K562 (cell line): Measurements from ENCODE around the gene MAP3K20. TPM values are rescaled to one million over a fixed set of nuclear protein-coding genes. Genes with fewer than 3 reads are reported as not detected.

Experiments
- ATAC-seq: fragments of 200-7000 bp; cut with Tn5 transposase; 3 replicates; pipeline ENCODE4 v1.9.1; 2020; ENCODE audit warnings: moderate library complexity
- BruUV-seq: library from RNA; stranded (reverse); fragments of 400-500 nt; replicated peaks from 2 replicates; lab custom pipeline; 2021; lab: Mats Ljungman, UMichigan
- CTCF ChIA-PET: fragments of 300-600 bp; formaldehyde crosslinking; extraction: SDS; loops from one replicate; lab custom pipeline; 2021; ENCODE audit warnings: low intra/inter-chr PET ratio; lab: Yijun Ruan, JAX
- POLR2A ChIA-PET: fragments of 300-600, 350-650 bp; sonication (Branson Sonifier 250); formaldehyde crosslinking; extraction: SDS; loops from one replicate; lab custom pipeline; 2021; ENCODE audit warnings: antibody characterized with exemption, inconsistent platforms; lab: Yijun Ruan, JAX
- DNase-seq, 4 experiments: peaks; one replicate each; pipeline versions ENCODE4 v3.0.0 to v3.0.0-alpha.2; 2011 to 2018; ENCODE audit warnings: low spot score in 3 of 4, mixed read lengths in 3 of 4; ENCODE audit errors: extremely low read depth in 1 of 4
- FAIRE-seq: peaks from 2 replicates; lab custom pipeline; 2011; peaks lifted over from hg19 to GRCh38; lab: Jason Lieb, UNC
- H2AFZ ChIP-seq: 2 replicates; pipeline ENCODE4 v1.6.0; 2011; ENCODE audit warnings: low read depth, low read length, control low read depth, inconsistent platforms
- H3K27ac ChIP-seq: fragments of 200-600 bp; 3 replicates; pipeline ENCODE4 v1.8.0; 2011; ENCODE audit warnings: low read depth, mild to moderate bottlenecking, control low read depth, inconsistent platforms, low read length, moderate library complexity, mixed read lengths; ENCODE audit errors: extremely low read depth
- H3K27me3 ChIP-seq, 2 experiments: fragments of 300-600 bp in 1 of 2; 2 replicates in 1 of 2; 3 replicates in 1 of 2; pipeline versions ENCODE4 v1.6.0 to v1.8.0; 2011; ENCODE audit warnings: inconsistent platforms in 2 of 2, low read length in 2 of 2, mild to moderate bottlenecking in 1 of 2, mixed read lengths in 1 of 2, moderate library complexity in 1 of 2; ENCODE audit not compliant: control insufficient read depth in 2 of 2, insufficient read depth in 2 of 2
- H3K36me3 ChIP-seq: fragments of 300-600 bp; 3 replicates; pipeline ENCODE4 v1.8.0; 2011; ENCODE audit warnings: mild to moderate bottlenecking, low read length, inconsistent platforms; ENCODE audit not compliant: control insufficient read depth, insufficient read depth
- H3K4me1 ChIP-seq, 2 experiments: fragments of 200-600 bp in 1 of 2; replicated peaks in 1 of 2; 2 replicates in 1 of 2; 3 replicates in 1 of 2; pipeline versions ENCODE4 v1.5.1 to v1.8.0; 2011; ENCODE audit warnings: inconsistent platforms in 2 of 2, low read length in 2 of 2, mild to moderate bottlenecking in 1 of 2, mixed read lengths in 1 of 2, moderate library complexity in 1 of 2; ENCODE audit not compliant: control insufficient read depth in 2 of 2, insufficient read depth in 2 of 2
- H3K4me2 ChIP-seq: 2 replicates; pipeline ENCODE4 v1.6.1; 2011; ENCODE audit warnings: low read length, control low read depth, inconsistent platforms, mixed read lengths; ENCODE audit not compliant: insufficient read depth
- H3K4me3 ChIP-seq: fragments of 200-600 bp; sonication (generic), shearing (Covaris generic); 2 replicates; pipeline ENCODE4 v1.5.1; 2016; ENCODE audit warnings: control low read depth, inconsistent platforms
- H3K79me2 ChIP-seq: fragments of 200-600 bp; 3 replicates; pipeline ENCODE4 v1.8.0; 2011; ENCODE audit warnings: low read length, inconsistent platforms; ENCODE audit not compliant: control insufficient read depth, insufficient read depth
- H3K9ac ChIP-seq, 2 experiments: 2 replicates each; pipeline versions ENCODE4 v1.6.0 to v1.6.1; 2011; ENCODE audit warnings: low read depth in 2 of 2, low read length in 2 of 2, control low read depth in 1 of 2, inconsistent platforms in 1 of 2, mild to moderate bottlenecking in 1 of 2, mixed read lengths in 1 of 2; ENCODE audit not compliant: insufficient read depth in 1 of 2
- H3K9me1 ChIP-seq: one replicate; pipeline ENCODE4 v1.6.0; 2011; ENCODE audit warnings: inconsistent platforms, mild to moderate bottlenecking, low read length, moderate library complexity; ENCODE audit not compliant: control insufficient read depth, insufficient read depth
- H3K9me3 ChIP-seq: replicated peaks from 2 replicates; pipeline ENCODE4 v1.5.1; 2011; ENCODE audit warnings: low read depth, low read length, inconsistent platforms; ENCODE audit not compliant: control insufficient read depth, insufficient read depth
- H4K20me1 ChIP-seq: replicated peaks from 2 replicates; pipeline ENCODE4 v1.6.1; 2011; ENCODE audit warnings: low read length, inconsistent platforms, mixed read lengths; ENCODE audit not compliant: control insufficient read depth, insufficient read depth
- ARHGAP35 ChIP-seq: fragments of 450-650 bp; IDR thresholded peaks from 2 replicates; pipeline ENCODE4 v1.6.1; 2018; ENCODE audit not compliant: partially characterized antibody
- FOXA3 ChIP-seq, 2 experiments: fragments of 450-650 bp in 1 of 2; sonication (generic) in 1 of 2; formaldehyde crosslinking; IDR thresholded peaks in 1 of 2; conservative IDR thresholded peaks in 1 of 2; 2 replicates each; pipeline versions ENCODE4 v1.4.0 to v1.8.0; 2020 to 2022; ENCODE audit warnings: mild to moderate bottlenecking in 2 of 2, missing genetic modification reagents in 1 of 2
- HMGN3 ChIP-seq: IDR thresholded peaks from 2 replicates; pipeline ENCODE4 v1.6.1; 2011; ENCODE audit warnings: borderline replicate concordance, low read depth, mild to moderate bottlenecking, mixed read lengths, low read length; ENCODE audit not compliant: insufficient read length; ENCODE audit errors: extremely low read depth
- ZC3H11A ChIP-seq: IDR thresholded peaks from 2 replicates; pipeline ENCODE4 v1.6.1; 2012; ENCODE audit warnings: low read depth, low read length, improper control_type of control experiment
- WGBS: fragments of 100-300 bp; shearing (Covaris generic); methylation state at CpG from one replicate; pipeline ENCODE4 v1.1.6; 2016; ENCODE audit warnings: low coverage, mixed read lengths; ENCODE audit not compliant: insufficient coverage; ENCODE audit errors: missing lambda C conversion rate; 5-methylcytosine and 5-hydroxymethylcytosine counted together
- in situ Hi-C: fragments of 300-500 bp; cut with MboI; formaldehyde crosslinking; loops from 4 replicates; pipeline ENCODE4 v1.15.0; 2018; ENCODE audit warnings: inconsistent platforms, mixed read lengths
- intact Hi-C: fragments of 100-400 bp; cut with micrococcal nuclease; formaldehyde crosslinking; loops from 2 replicates; pipeline ENCODE4 v1.14.2; 2022
- polyA plus RNA-seq, 8 experiments: library from polyadenylated mRNA; depleted of rRNA in 4 of 8; stranded (reverse) in 5 of 8; unstranded in 3 of 8; fragments of >200 nt; fragmentation: Nextera tagmentation in 2 of 8; fragmentation: Illumina TruSeq in 1 of 8; extraction: Ambion mirVana in 2 of 8; extraction: Trizol in 1 of 8; gene quantifications; 2 replicates each; pipeline versions ENCODE4 v1.2.1 to v1.2.3, GENCODE V29; 2011 to 2014; ENCODE audit warnings: inconsistent platforms in 1 of 8, missing spikeins in 1 of 8
- total RNA-seq, 7 experiments: library from RNA; depleted of rRNA in 6 of 7; stranded (reverse); fragments of >200 nt in 6 of 7; fragmentation: Illumina TruSeq in 2 of 7; extraction: Trizol in 2 of 7; gene quantifications; 2 replicates each; pipeline versions ENCODE4 v1.2.1 to v1.2.3, GENCODE V29; 2011 to 2021; ENCODE audit warnings: low replicate concordance in 1 of 7
- TF ChIP-seq, protein P1 (sequence below), 2 experiments: fragments of 450-650 bp; IDR thresholded peaks; 2 replicates each; pipeline ENCODE4 v1.6.1; 2016; ENCODE audit warnings: mild to moderate bottlenecking in 2 of 2, borderline replicate concordance in 1 of 2, low read depth in 1 of 2, moderate library complexity in 1 of 2
- TF ChIP-seq, protein P2 (sequence below), 2 experiments: fragments of 450-650 bp in 1 of 2; sonication (generic) in 1 of 2; formaldehyde crosslinking; conservative IDR thresholded peaks; 2 replicates each; pipeline versions ENCODE4 v1.4.0 to v1.8.1; 2020 to 2022; ENCODE audit warnings: mild to moderate bottlenecking in 1 of 2, missing genetic modification reagents in 1 of 2

Gene MAP3K20
- total and polyA plus RNA-seq, 9 of the 15 experiments (the other 6 are each of a cell fraction or from before 2014, with no cell fraction given), result 9.8 to 34.2 (median 27.3) TPM

DNA sequence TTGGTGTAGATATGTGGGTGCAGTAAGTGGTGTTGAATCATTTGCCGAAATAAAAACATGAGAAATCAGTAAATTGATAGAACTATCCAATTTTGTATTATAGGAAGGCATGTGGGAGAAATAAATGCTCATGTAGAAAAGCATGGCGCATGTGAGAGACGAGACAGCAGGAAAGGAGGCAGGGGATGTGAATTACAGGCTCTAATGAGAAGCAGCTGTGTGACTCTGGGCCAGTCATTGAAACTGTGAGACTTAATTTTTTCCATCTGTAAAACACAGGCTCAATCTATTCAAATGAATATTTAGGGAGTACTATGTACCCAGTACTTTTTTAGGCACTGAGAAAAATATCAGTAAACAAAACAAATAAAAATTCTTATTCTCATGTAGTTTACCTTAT is 42.6 kb upstream of the MAP3K20 start:
- Histone ChIP-seq H3K4me3 (no peak overlapping the region), H3K4me1 (no peaks in the 10 kb centered on the region), H3K27ac (no peak overlapping the region), H3K9me1 (no peaks in the 10 kb centered on the region), H3K27me3 (peaks cover 29 to 37% of the 10 kb centered on the region in 2 experiments), H3K79me2 (no peaks in the 10 kb centered on the region), H2AFZ (no peak overlapping the region), H4K20me1 (no peaks in the 10 kb centered on the region), H3K9ac (no peak overlapping the region), H3K36me3 (no peaks in the 10 kb centered on the region), H3K4me2 (no peak overlapping the region), H3K9me3 (no peaks in the 10 kb centered on the region)
- DNase-seq, result no peak
- BruUV-seq, result no TSS peak
- intact Hi-C loops (no loop called here), in situ Hi-C loops (no loop called here)
- TF ChIP-seq HMGN3, result no peak
- TF ChIP-seq, protein P1, sequence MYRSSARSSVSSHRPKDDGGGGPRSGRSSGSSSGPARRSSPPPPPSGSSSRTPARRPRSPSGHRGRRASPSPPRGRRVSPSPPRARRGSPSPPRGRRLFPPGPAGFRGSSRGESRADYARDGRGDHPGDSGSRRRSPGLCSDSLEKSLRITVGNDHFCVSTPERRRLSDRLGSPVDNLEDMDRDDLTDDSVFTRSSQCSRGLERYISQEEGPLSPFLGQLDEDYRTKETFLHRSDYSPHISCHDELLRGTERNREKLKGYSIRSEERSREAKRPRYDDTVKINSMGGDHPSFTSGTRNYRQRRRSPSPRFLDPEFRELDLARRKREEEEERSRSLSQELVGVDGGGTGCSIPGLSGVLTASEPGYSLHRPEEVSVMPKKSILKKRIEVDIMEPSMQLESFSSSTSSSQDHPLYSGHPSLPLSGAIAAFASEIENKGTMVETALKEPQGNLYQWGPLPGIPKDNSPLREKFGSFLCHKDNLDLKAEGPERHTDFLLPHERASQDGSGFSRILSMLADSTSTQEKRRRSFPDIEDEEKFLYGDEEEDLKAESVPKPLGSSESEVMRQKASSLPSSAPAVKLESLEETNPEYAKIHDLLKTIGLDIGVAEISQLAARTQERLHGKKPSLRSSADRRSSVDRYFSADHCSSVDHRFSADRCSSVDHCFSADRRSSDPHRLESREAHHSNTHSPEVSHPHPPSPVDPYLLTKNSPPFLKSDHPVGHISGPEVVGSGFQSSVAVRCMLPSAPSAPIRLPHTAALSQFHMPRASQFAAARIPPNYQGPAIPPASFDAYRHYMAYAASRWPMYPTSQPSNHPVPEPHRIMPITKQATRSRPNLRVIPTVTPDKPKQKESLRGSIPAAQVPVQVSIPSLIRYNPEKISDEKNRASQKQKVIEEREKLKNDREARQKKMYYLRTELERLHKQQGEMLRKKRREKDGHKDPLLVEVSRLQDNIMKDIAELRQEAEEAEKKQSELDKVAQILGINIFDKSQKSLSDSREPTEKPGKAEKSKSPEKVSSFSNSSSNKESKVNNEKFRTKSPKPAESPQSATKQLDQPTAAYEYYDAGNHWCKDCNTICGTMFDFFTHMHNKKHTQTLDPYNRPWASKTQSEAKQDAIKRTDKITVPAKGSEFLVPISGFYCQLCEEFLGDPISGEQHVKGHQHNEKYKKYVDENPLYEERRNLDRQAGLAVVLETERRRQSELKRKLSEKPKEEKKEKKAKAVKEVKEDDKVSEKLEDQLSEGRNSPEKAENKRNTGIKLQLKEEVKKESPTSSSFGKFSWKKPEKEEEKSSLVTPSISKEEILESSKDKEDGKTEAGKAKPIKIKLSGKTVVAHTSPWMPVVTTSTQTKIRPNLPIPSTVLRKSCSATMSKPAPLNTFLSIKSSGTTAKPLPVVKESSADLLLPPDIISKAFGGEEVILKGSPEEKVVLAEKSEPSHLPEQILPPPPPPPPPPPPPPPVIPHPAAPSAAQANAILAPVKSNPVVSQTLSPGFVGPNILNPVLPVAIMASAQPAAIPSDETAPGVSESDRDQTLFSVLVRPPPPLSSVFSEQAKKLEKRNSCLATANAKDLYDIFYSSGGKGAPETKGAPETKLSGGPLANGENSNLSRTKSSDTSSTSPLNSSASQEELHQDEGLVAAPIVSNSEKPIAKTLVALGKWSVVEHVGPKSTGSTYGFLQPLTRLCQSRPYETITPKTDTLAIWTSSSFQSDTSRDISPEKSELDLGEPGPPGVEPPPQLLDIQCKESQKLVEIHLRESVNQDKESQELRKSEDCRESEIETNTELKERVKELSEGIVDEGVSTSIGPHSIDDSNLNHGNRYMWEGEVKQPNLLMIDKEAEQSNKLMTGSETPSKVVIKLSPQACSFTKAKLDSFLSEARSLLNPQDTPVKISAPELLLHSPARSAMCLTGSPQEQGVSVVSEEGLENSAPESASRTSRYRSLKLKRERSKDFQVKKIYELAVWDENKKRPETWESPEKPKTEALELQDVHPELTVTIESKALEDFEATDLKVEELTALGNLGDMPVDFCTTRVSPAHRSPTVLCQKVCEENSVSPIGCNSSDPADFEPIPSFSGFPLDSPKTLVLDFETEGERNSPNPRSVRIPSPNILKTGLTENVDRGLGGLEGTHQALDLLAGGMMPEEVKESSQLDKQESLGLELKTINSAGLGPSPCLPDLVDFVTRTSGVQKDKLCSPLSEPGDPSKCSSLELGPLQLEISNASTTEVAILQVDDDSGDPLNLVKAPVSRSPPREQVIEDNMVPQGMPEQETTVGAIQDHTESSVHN (IDR thresholded peaks at IDR 0.05; ENCODE audit: borderline replicate concordance in 1 of 2, low read depth in 1 of 2), result no peak
- no peak for TF ChIP-seq ARHGAP35
- TF ChIP-seq FOXA3 (CRISPR knock-in tag; conservative IDR thresholded peaks at IDR 0.05 in 1 of 2, IDR thresholded peaks at IDR 0.05 in 1 of 2), result no peak
- TF ChIP-seq, protein P2, sequence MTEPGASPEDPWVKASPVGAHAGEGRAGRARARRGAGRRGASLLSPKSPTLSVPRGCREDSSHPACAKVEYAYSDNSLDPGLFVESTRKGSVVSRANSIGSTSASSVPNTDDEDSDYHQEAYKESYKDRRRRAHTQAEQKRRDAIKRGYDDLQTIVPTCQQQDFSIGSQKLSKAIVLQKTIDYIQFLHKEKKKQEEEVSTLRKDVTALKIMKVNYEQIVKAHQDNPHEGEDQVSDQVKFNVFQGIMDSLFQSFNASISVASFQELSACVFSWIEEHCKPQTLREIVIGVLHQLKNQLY (CRISPR knock-in tag; conservative IDR thresholded peaks at IDR 0.05), result no peak
- no peak for TF ChIP-seq ZC3H11A
- ChIA-PET POLR2A (interaction anchor here (3.3 kb wide), 1 partner anchor 185 kb away, joined by 9 read pairs; no protein-coding TSS in a partner anchor), CTCF (no interaction called here)
- FAIRE-seq, result no peak
- no peak for ATAC-seq
- 3% methylated on average over 3 of the region's 3 CpGs for WGBS
